Muscle layer of colon (tissue), 2 donors: ENCODE data around the gene CPLX1.

ENCODE experiments used
- H3K27ac ChIP-seq: one replicate; pipeline ENCODE4 v1.7.0; 2013; ENCODE audit warnings: low read depth, mild to moderate bottlenecking, low read length, moderate library complexity
- H3K27me3 ChIP-seq, 2 donors: one replicate each; pipeline ENCODE4 v1.7.0; 2013; ENCODE audit warnings: low read length in 2 of 2, mild to moderate bottlenecking in 2 of 2; ENCODE audit not compliant: insufficient read depth in 2 of 2, control insufficient read depth in 1 of 2
- H3K36me3 ChIP-seq: one replicate; pipeline ENCODE4 v1.7.0; 2013; ENCODE audit warnings: mild to moderate bottlenecking, low read length; ENCODE audit not compliant: insufficient read depth
- H3K4me1 ChIP-seq: one replicate; pipeline ENCODE4 v1.7.0; 2013; ENCODE audit warnings: mild to moderate bottlenecking, low read length; ENCODE audit not compliant: insufficient read depth
- H3K4me3 ChIP-seq, 2 donors: one replicate each; pipeline ENCODE4 v1.7.0; 2013; ENCODE audit warnings: low read length in 2 of 2, low read depth in 1 of 2, mild to moderate bottlenecking in 1 of 2, moderate library complexity in 1 of 2
- H3K9ac ChIP-seq: one replicate; pipeline ENCODE4 v1.7.0; 2013; ENCODE audit warnings: low read length
- H3K9me3 ChIP-seq: one replicate; pipeline ENCODE4 v1.7.0; 2013; ENCODE audit warnings: mild to moderate bottlenecking, low read length
- donor health status: abdominal sarcoma.
- donor health status: Adenocarcinoma of cecum.

The CPLX1 gene

GRCh38 chr4:823761-824460 lies 2.0 kb downstream of the CPLX1 start:
- Histone ChIP-seq H3K27me3 (peaks cover 30 to 85% of the 10 kb centered on the region in 2 donors), H3K36me3 (no peaks in the 10 kb centered on the region), H3K9ac (no peak overlapping the region), H3K9me3 (peaks cover 4% of the 10 kb centered on the region), H3K4me3 (no peak overlapping the region), H3K4me1 (no peaks in the 10 kb centered on the region), H3K27ac (no peak overlapping the region)

GRCh38 chr4:823176-823760 lies 2.7 kb downstream of the CPLX1 start:
- Histone ChIP-seq H3K4me1 (no peaks in the 10 kb centered on the region), H3K9ac (no peak overlapping the region), H3K4me3 (no peak overlapping the region), H3K9me3 (peaks cover 4% of the 10 kb centered on the region), H3K27ac (no peak overlapping the region), H3K27me3 (peaks cover 30 to 83% of the 10 kb centered on the region in 2 donors), H3K36me3 (no peaks in the 10 kb centered on the region)

GRCh38 chr4:822361-823175 lies 3.4 kb downstream of the CPLX1 start:
- Histone ChIP-seq H3K27ac (no peak overlapping the region), H3K36me3 (no peaks in the 10 kb centered on the region), H3K4me1 (no peaks in the 10 kb centered on the region), H3K4me3 (no peak overlapping the region), H3K9ac (no peak overlapping the region), H3K27me3 (peaks cover 30 to 81% of the 10 kb centered on the region in 2 donors), H3K9me3 (peaks cover 4% of the 10 kb centered on the region)

GRCh38 chr4:821631-822030 lies 4.3 kb downstream of the CPLX1 start:
- Histone ChIP-seq H3K9me3 (peaks cover 4% of the 10 kb centered on the region), H3K27me3 (peaks cover 30 to 73% of the 10 kb centered on the region in 2 donors), H3K36me3 (no peaks in the 10 kb centered on the region), H3K9ac (no peak overlapping the region), H3K27ac (no peak overlapping the region), H3K4me1 (peaks cover 4% of the 10 kb centered on the region), H3K4me3 (no peak overlapping the region)

- H3K9me3 ChIP-seq, result peaks cover 4% of the 10 kb centered on the region
- H3K36me3 ChIP-seq, result no peaks in the 10 kb centered on the region
- no peak overlapping the region for H3K27ac ChIP-seq
- H3K9ac ChIP-seq, result no peak overlapping the region
- H3K4me3 ChIP-seq, result no peak overlapping the region
- H3K4me1 ChIP-seq, result peaks cover 8% of the 10 kb centered on the region
- peaks cover 30 to 70% of the 10 kb centered on the region in 2 donors for H3K27me3 ChIP-seq
These were observed 4.7 kb downstream of the CPLX1 start for GRCh38 chr4:821181-821591.

- Histone ChIP-seq H3K27ac (no peak overlapping the region), H3K9ac (no peak overlapping the region), H3K4me1 (peaks cover 14% of the 10 kb centered on the region), H3K36me3 (no peaks in the 10 kb centered on the region), H3K9me3 (peaks cover 4% of the 10 kb centered on the region), H3K27me3 (peaks cover 30 to 68% of the 10 kb centered on the region in 2 donors), H3K4me3 (no peak overlapping the region)
These were observed 5.4 kb downstream of the CPLX1 start for GRCh38 chr4:820230-821172.

- Histone ChIP-seq H3K4me3 (no peak overlapping the region), H3K9ac (no peak overlapping the region), H3K4me1 (peaks cover 17% of the 10 kb centered on the region), H3K27ac (no peak overlapping the region), H3K27me3 (peaks cover 26 to 59% of the 10 kb centered on the region in 2 donors), H3K36me3 (no peaks in the 10 kb centered on the region), H3K9me3 (peaks cover 4% of the 10 kb centered on the region)
These were observed 6.3 kb downstream of the CPLX1 start for GRCh38 chr4:819401-820229.

- Histone ChIP-seq H3K9me3 (peaks cover 4% of the 10 kb centered on the region), H3K27me3 (peaks cover 15 to 46% of the 10 kb centered on the region in 2 donors), H3K27ac (no peak overlapping the region), H3K9ac (no peak overlapping the region), H3K36me3 (no peaks in the 10 kb centered on the region), H3K4me3 (no peak overlapping the region), H3K4me1 (peaks cover 17% of the 10 kb centered on the region)
These were observed 7.6 kb downstream of the CPLX1 start for GRCh38 chr4:818106-818921.

- H3K27ac ChIP-seq, result no peak overlapping the region
- H3K4me1 ChIP-seq, result peaks cover 17% of the 10 kb centered on the region
- no peak overlapping the region for H3K4me3 ChIP-seq
- H3K9me3 ChIP-seq, result peaks cover 4% of the 10 kb centered on the region
- no peak overlapping the region for H3K9ac ChIP-seq
- peaks cover 0 to 22% of the 10 kb centered on the region in 2 donors for H3K27me3 ChIP-seq
- no peaks in the 10 kb centered on the region for H3K36me3 ChIP-seq
These were observed 10.3 kb downstream of the CPLX1 start for GRCh38 chr4:815464-816146.
